CMK (cell line): ENCODE results near the gene GMCL2.

Source experiments
- DNase-seq: peaks from one replicate; pipeline ENCODE4 v3.0.0-alpha.2; 2010; ENCODE audit warnings: low read depth

The GMCL2 gene

GRCh38 chr5:178221853-178222252, 34.7 kb upstream of the GMCL2 start:
- no peak for DNase-seq

DNA sequence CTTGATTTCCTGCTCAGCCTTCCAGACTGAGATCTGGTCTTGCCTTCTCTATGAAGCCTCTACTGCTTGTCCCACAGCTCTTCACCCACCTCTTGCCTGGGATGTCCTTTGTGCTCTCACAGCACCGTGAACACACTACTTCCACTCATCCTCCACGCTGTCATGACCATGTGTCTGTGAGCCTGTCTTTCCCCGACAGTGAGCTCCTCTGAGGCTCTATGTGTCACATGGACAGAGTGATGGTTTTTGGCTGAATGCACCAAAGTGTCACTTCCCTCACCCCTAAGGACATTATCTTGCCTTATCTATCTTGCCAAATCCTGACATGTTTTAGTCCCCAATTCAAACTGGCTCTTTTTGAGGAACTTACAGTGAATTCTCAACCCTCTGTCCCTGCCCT, 34.1 kb upstream of the GMCL2 start:
- DNase-seq = no peak

DNA sequence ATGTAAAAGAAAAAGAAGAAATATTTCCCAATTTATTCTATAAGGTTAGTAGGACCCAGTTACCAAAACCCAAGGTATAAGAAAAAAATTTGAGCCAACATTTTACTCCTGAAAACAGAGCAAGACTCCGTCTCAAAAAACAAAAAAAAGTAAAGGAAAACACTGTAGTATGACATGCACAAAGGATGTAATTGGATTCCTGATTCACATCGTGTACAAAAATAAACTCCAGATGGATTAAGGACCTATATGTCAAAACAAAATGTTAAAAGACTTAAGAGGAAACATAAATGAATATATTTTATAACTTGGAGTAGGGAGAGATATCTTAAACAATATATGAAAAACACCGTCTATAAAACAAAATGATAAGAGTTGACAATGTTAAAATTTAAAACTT, 31.7 kb upstream of the GMCL2 start:
- no peak for DNase-seq

DNA sequence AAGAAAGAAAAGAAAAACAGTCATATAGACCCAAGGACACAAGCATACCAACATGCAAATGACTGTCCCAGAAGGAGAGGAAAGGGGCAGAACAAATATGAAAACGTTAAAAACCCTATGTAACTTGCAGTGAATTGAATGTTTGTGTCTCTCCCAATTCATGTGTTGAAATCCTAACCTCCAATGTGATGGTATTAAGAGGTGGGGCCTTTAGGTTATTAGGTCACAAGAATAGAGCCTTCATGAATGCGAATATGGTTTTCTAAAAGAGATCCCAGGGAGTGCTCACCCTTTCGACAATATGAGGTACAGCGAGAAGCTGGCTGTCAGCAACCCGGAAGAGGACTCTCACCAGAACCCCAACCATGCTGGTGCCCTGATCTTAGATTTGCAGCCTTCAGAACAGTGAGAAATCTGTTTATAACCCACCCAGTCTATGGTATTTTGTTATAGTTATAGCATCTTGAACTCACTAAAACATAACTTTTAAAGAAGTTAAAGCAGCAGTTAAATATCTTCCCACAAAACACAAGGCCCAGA, 31.1 kb upstream of the GMCL2 start:
- no peak for DNase-seq

DNA sequence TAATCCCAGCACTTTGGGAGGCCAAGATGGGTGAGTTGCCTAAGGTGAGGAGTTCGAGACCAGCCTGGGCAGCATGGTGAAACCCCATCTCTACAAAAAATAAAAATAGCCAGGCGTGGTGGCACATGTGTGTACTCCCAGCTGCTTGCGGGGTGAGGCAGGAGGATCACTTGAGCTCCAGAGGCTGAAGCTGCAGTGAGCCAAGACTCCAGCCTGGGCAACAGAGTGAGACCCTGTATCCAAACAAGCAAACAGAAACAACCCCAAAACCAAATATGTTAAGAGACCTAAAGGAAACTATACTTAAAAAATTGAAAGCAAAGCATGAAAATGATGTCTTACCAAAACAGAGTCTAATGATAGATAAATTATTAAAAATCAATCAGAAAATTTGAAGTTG, 29.6 kb upstream of the GMCL2 start:
- no peak for DNase-seq

GRCh38 chr5:178216088-178216534, 28.9 kb upstream of the GMCL2 start:
- no peak for DNase-seq

DNA sequence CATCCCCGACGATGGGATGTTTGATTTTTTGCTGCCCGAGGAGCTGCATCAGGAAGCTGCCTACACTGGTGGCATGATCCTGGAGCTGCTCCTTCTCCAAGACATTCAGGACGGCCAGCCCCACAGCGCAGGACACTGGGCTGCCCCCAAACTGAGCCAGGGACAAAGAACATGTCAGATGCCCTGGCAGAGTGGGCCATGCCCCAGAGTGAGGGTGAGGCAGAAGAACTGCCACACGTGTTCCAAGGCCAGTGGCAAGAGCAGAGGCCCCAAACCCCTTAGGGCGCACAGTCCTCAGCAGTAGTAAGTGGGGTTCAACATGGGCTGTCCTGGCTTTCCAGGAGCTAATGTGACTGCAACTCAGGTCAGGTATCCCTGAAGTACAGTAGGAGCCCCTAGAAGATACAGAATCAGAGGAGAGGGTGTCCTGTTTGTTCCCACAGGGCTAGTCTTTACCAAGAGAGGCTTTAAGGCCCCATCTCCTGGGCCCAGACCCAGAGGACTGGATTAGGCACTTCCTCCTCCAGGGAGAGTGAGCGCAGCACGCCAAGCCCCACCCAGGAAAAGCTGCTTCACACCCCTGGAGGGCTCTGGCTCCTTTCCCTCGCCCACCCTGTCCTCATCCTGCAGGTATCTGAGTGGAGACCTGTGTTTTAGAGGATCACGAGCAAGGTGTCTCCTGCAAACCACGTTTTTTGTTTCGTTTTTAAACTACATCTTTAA, 28.3 kb upstream of the GMCL2 start:
- no peak for DNase-seq

DNA sequence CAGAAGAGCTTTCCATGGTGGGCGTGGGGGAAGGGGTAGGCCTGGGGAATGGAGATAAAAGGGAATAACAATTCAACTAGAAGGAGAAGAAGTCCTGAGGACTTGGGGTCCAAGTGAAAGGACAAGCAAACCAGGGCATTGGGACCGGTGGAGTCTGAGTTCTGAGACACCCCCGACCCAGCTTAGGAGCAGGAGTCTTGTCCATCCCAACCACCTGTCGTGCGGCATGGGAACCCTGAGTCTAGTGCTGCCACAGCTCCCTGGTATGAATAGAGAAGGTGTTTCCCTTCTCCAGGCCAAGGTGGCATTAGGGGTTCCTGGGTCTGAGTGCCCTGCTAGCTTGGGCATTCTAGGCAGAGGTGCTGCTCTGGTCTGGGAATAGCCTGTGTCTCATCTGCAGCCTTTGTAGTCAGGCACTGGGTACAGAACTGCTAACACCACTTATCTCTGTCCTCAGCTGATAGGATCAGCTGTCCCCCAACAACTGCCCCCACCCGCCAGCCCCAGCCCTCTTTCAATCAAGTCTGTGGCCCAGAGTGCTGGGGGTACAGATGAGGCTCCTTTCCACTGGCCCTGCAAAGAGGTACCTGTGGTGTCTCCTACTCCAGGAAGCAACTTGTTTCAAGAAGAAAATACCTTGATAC, 27.1 kb upstream of the GMCL2 start:
- no peak for DNase-seq

- no peak for DNase-seq
Measured at GRCh38 chr5:178213748-178214151, 26.6 kb upstream of the GMCL2 start.

DNA sequence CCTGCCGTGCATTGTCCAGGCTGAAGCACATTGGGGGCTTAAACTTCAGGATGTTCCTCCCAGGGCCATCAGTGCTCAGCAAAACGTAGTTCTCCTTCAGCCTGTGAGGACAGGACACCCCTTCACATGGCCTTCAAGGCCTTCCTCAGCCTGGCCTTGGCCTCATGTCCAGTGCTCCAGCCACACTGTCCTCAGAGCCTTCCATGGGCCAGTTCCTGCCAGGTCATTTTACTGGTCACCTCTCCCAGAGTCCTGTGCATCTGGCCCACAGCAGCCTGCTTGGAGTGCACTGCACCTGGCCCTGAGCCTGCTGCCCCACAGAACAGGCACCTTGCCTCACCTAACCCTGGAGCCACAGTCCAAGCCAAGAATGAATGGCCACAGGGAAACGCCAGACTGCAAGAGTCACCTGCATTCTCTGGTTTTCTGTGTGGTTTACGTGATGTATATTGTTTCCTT, 25.9 kb upstream of the GMCL2 start:
- no peak for DNase-seq

GRCh38 chr5:178212241-178213002, 25.3 kb upstream of the GMCL2 start:
- DNase-seq = no peak

DNA sequence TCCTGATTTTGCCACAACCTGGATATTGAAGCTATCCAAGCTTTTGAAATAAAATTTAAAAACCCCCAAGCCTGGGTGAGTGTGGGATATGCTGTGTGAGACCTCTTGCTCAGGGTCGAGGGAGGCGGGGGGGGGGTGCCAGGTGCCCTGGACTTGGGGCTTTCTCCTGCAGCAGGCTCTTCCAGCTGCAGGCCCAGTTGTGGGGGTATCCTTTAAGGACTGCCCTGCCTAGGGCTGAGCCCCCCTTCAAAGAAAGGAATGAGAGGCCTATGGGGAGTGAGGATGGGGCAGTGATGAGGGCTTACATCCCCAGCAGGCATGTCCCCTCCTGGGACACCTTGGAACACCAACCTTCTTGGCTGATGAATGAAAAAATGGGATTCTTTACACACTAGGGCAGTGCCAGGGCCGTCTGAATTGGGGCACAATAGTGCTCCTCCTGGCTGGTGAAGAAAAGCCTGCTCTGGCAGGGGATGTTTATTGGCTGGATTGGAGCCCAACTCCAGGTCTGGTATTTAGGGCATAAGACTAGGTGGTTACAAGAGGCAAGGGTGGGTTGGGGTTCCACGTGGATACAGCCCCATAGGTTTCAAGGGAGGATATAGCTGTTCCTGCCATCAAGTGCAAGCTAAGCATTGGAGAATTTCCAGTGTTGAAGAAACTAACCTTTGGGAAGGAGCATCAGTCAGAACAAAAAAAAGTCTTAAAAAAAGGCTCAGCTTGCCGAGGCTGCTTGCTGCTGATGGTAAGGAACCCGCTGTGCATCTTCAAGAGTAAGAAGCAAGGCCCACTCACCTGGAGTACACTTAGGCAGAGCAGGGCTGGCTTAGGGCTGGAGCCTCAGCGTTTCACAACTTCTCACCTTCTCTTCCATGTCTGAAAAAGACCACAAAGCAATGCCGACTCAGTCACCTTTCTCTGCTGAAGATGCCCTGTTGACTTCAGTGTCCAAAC, 24.2 kb upstream of the GMCL2 start:
- DNase-seq = no peak

- DNase-seq = no peak
Measured at GRCh38 chr5:178210686-178211085, 23.5 kb upstream of the GMCL2 start.

GRCh38 chr5:178210073-178210535, 22.9 kb upstream of the GMCL2 start:
- DNase-seq = no peak

DNA sequence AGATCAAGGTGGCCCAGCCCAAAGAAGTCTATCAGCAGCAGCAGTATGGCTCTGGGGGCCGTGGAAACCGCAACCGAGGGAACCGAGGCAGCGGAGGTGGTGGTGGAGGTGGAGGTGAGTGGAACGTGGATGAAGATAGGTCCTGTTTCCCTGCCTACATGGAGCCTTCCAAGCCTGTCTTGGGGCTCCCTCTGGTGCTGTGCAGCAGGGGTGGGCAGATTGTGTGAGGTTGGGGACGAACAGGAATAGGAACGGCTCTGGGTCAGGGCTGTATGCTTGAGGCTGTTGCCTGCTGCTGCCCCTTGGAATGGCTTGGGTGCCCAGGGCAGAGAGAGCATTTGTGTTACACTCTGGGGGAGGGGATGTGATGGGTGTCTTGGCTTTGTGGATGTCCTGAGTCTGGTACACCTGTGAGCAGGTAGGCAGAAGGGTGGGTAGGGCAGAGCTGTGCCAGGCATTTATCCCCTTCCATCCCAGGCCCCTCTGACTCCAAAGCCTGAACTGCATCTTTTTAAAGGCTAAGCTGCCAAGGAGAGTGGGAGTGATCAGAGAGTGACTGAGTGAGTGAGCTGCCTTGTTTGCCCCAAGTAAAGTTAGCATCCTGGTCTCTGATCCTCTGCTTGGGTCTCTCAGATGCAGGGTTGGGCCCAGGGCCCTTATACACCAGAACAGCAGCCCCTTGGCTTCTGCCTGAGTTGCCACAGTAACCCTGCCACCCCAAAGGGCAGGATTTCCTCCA, 22.3 kb upstream of the GMCL2 start:
- no peak for DNase-seq

DNA sequence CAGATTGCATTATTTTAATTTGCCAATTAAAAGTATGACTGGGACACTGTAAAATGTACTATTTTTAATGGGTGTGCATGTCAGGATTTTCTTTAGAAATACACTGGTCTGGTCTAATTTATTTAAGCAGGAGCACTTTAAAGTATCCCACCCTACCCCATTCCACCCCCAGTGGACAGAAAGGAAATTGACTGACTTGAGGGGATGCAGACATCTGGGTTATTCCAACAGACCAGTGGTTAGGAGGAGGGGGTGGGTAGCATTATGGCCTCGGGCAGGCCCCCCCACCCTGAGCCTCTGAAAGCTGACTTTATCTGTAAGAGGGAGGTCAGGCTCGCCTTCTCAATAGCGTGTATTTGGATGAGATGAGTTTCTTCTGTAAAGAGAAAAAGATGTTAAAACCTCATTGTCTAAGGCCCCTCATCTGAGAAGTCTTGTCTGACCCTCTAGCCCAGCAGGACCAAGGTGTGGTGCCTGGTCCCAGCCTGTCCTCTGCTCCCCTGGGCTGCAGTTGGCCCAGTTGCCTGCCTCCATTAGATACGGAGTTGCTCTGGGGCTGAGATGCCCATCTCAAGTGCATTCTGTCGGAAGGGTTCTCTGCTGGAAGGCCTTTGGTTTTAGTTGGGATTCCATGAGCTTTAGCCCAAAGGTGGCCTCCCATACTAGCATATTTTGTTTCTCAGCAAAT, 21.5 kb upstream of the GMCL2 start:
- no peak for DNase-seq

- no peak for DNase-seq
Measured at GRCh38 chr5:178207917-178208280, 20.7 kb upstream of the GMCL2 start.

DNA sequence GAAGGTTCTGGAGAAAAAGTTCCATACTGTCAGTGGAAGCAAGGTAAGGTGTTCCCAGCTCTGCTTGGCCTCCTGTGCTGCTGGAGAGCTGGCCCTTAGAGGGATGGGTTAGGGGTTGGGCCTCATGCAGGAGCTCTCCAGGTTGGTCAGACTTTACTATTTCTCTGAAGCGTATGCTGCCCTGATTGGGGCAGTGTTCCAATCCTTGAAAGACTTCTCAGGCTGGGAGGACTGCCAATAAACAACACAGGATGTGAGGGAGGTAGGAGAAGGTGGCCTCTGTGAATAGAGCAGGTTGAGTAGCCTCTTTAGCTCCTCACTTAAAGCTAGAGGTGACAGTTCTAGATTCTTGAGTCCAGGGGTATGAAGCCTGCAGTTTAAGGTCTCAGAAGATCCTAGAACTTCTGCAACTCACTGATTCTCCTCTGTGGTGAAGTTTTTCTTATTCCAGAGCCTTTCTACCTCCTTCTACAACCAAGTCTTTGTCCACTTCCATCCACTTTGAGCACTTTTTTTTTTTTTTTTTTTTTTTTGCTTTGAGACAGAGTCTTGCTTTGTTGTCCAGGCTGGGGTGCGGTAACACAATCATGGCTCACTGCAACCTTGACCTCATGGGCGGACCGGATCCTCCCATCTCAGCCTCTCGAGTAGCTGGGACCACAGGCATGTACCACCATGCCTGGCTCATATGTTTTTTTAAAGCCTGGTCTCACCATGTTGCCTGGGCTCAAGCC, 20.2 kb upstream of the GMCL2 start:
- no peak for DNase-seq
